Gastrocnemius medialis (tissue), 4 donors: Measurements from ENCODE around the gene PSKH1. TPM values are rescaled to one million over a fixed set of nuclear protein-coding genes. Genes with fewer than 3 reads are reported as not detected.
A peak's percentile ranks its signal among the peaks of the same experiment; 100 is the strongest.

Experiments
- ATAC-seq, 2 donors: fragments of 150-250 bp; one replicate each; pipeline ENCODE4 v1.9.1; 2016
- DNase-seq, 2 donors: peaks; one replicate each; pipeline ENCODE4 v3.0.0-alpha.2; 2019
- H3K27ac ChIP-seq, 4 donors: fragments of 200-600 bp; sonication (generic); 1 replicate in 1 of 4; 2 replicates in 3 of 4; pipeline ENCODE4 v1.5.1; 2016 to 2018; ENCODE audit warnings: mild to moderate bottlenecking in 2 of 4, moderate library complexity in 1 of 4
- H3K27me3 ChIP-seq, 3 donors: fragments of 200-600 bp; sonication (generic) in 2 of 3; 1 replicate in 1 of 3; 2 replicates in 2 of 3; pipeline versions ENCODE4 v1.5.1 to v1.6.0; 2016 to 2019; ENCODE audit warnings: mild to moderate bottlenecking in 1 of 3, moderate library complexity in 1 of 3
- H3K36me3 ChIP-seq, 2 donors: fragments of 200-600 bp; sonication (generic) in 1 of 2; one replicate each; pipeline ENCODE4 v1.5.1; 2017 to 2018
- H3K4me1 ChIP-seq, 2 donors: fragments of 200-600 bp; sonication (generic) in 1 of 2; one replicate each; pipeline ENCODE4 v1.5.1; 2016 to 2017; ENCODE audit warnings: mild to moderate bottlenecking in 2 of 2
- H3K4me3 ChIP-seq, 4 donors: fragments of 200-600 bp; sonication (generic) in 3 of 4; 1 replicate in 1 of 4; 2 replicates in 3 of 4; pipeline ENCODE4 v1.5.1; 2016 to 2019; ENCODE audit warnings: mild to moderate bottlenecking in 2 of 4
- H3K9me3 ChIP-seq, 3 donors: fragments of 200-600 bp; sonication (generic) in 2 of 3; 1 replicate in 1 of 3; 2 replicates in 2 of 3; pipeline ENCODE4 v1.5.1; 2016 to 2019
- CTCF ChIP-seq, 5 experiments: fragments of 450-650 bp in 3 of 5; fragments of 200-600 bp in 2 of 5; sonication (generic) in 2 of 5; IDR thresholded peaks in 4 of 5; conservative IDR thresholded peaks in 1 of 5; 1 replicate in 4 of 5; 2 replicates in 1 of 5; pipeline ENCODE4 v1.5.1; 2016 to 2019; ENCODE audit warnings: antibody characterized with exemption in 5 of 5, mild to moderate bottlenecking in 3 of 5, moderate library complexity in 3 of 5
- POLR2A ChIP-seq, 2 donors: fragments of 450-650 bp; IDR thresholded peaks; one replicate each; pipeline ENCODE4 v1.6.1; 2017; ENCODE audit warnings: antibody characterized with exemption in 2 of 2, mild to moderate bottlenecking in 2 of 2, moderate library complexity in 2 of 2
- in situ Hi-C, 4 donors: fragments of 200-750 bp; cut with MboI; loops; one replicate each; pipeline versions ENCODE4 v1.15.0 to v1.8.0; 2017; ENCODE audit warnings: low sequenced_read_pairs in 4 of 4
- intact Hi-C: fragments of 100-400 bp; cut with DNase I; formaldehyde crosslinking; loops from one replicate; pipeline ENCODE4 v1.15.1; 2023; ENCODE audit warnings: low total_unique reads
- total RNA-seq, 4 donors: library from RNA; depleted of rRNA; stranded (reverse); fragments of >200 nt; gene quantifications; one replicate each; pipeline versions ENCODE4 v1.1.0 to v1.2.3, GENCODE V29; 2016

The PSKH1 gene
- total RNA-seq, 4 donors from 2014 or later = 4.1 to 12.7 (median 6.9) TPM

- H3K9me3 ChIP-seq = no peaks in the 10 kb centered on the region
- H3K4me1 ChIP-seq = peaks cover 44 to 55% of the 10 kb centered on the region in 2 donors
- peaks cover 0 to 10% of the 10 kb centered on the region in 2 donors for H3K36me3 ChIP-seq
- intact Hi-C loops = loop anchor here (5.0 to 10.0 kb wide), 2 partner anchors 84 to 251 kb away; partner anchors contain the start of gene THAP11
- in situ Hi-C loops = loop anchor here (5.0 to 10.0 kb wide), 3 partner anchors 101 to 111 kb away; no protein-coding TSS in a partner anchor
- H3K4me3 ChIP-seq = peak overlapping the region in 1 of 4 donors; percentile 28
- peak overlapping the region; percentile 66 to 81 (median 78) for H3K27ac ChIP-seq
- ATAC-seq (peak; percentile 66 to 71), DNase-seq (peak in 1 of 2 donors; percentile 67)
- H3K27me3 ChIP-seq = no peaks in the 10 kb centered on the region
- TF ChIP-seq CTCF (IDR thresholded peaks at IDR 0.05 in 4 of 5, conservative IDR thresholded peaks at IDR 0.05 in 1 of 5) (peak in 2 of 5 experiments; percentile 14 to 19), POLR2A (IDR thresholded peaks at IDR 0.05) (peak in 1 of 2 donors; percentile 43)
These were observed 33.2 kb downstream of the PSKH1 start for GRCh38 chr16:67926181-67926750.

- intact Hi-C loops (loop anchor here (5.0 to 10.0 kb wide), 2 partner anchors 85 to 253 kb away; partner anchors contain the start of gene THAP11), in situ Hi-C loops (loop anchor here (5.0 to 10.0 kb wide), 3 partner anchors 103 to 113 kb away; no protein-coding TSS in a partner anchor)
- TF ChIP-seq CTCF (IDR thresholded peaks at IDR 0.05 in 4 of 5, conservative IDR thresholded peaks at IDR 0.05 in 1 of 5) (no peak), POLR2A (IDR thresholded peaks at IDR 0.05) (no peak)
- Histone ChIP-seq H3K27me3 (no peaks in the 10 kb centered on the region), H3K27ac (peak overlapping the region; percentile 66 to 81 (median 78)), H3K36me3 (peaks cover 0 to 10% of the 10 kb centered on the region in 2 donors), H3K9me3 (no peaks in the 10 kb centered on the region), H3K4me1 (peaks cover 33 to 44% of the 10 kb centered on the region in 2 donors), H3K4me3 (no peak overlapping the region)
- ATAC-seq (no peak), DNase-seq (peak in 1 of 2 donors; percentile 16)
These were observed 34.3 kb downstream of the PSKH1 start for GRCh38 chr16:67927131-67927941.

GRCh38 chr16:67928147-67928546, 35.1 kb downstream of the PSKH1 start:
- Histone ChIP-seq H3K27ac (peak overlapping the region in 2 of 4 donors; percentile 60 to 66), H3K9me3 (no peaks in the 10 kb centered on the region), H3K36me3 (peaks cover 0 to 10% of the 10 kb centered on the region in 2 donors), H3K4me1 (peaks cover 33 to 40% of the 10 kb centered on the region in 2 donors), H3K27me3 (no peaks in the 10 kb centered on the region), H3K4me3 (no peak overlapping the region)
- in situ Hi-C loops = loop anchor here (5.0 to 10.0 kb wide), 3 partner anchors 103 to 113 kb away; no protein-coding TSS in a partner anchor
- peak in 1 of 2 donors; percentile 11 for DNase-seq
- intact Hi-C loops = loop anchor here (1.0 to 10.0 kb wide), 4 partner anchors 44 to 253 kb away; partner anchors contain the start of genes NRN1L and THAP11
- no peak for ATAC-seq
- TF ChIP-seq POLR2A (IDR thresholded peaks at IDR 0.05) (no peak), CTCF (IDR thresholded peaks at IDR 0.05 in 4 of 5, conservative IDR thresholded peaks at IDR 0.05 in 1 of 5) (no peak)

GRCh38 chr16:67928561-67929364, 35.7 kb downstream of the PSKH1 start:
- in situ Hi-C loops (loop anchor here (5.0 to 10.0 kb wide), 3 partner anchors 104 to 114 kb away; no protein-coding TSS in a partner anchor), intact Hi-C loops (loop anchor here (1.0 to 10.0 kb wide), 4 partner anchors 44 to 254 kb away; partner anchors contain the start of genes NRN1L and THAP11)
- peak; percentile 46 to 65 for DNase-seq
- peak; percentile 59 to 61 for ATAC-seq
- H3K27ac ChIP-seq = peak overlapping the region in 2 of 4 donors; percentile 60 to 66
- H3K4me3 ChIP-seq = no peak overlapping the region
- H3K36me3 ChIP-seq = peaks cover 0 to 10% of the 10 kb centered on the region in 2 donors
- no peaks in the 10 kb centered on the region for H3K27me3 ChIP-seq
- no peaks in the 10 kb centered on the region for H3K9me3 ChIP-seq
- no peak for TF ChIP-seq POLR2A (IDR thresholded peaks at IDR 0.05)
- TF ChIP-seq CTCF (IDR thresholded peaks at IDR 0.05 in 4 of 5, conservative IDR thresholded peaks at IDR 0.05 in 1 of 5) = peak; percentile 88 to 95 (median 93)
- H3K4me1 ChIP-seq = peaks cover 29 to 34% of the 10 kb centered on the region in 2 donors
